K562 (cell line): Measurements from ENCODE around the gene SMAD4. TPM values are rescaled to one million over a fixed set of nuclear protein-coding genes. Genes with fewer than 3 reads are reported as not detected.

Experiments
- ATAC-seq: fragments of 200-7000 bp; cut with Tn5 transposase; 3 replicates; pipeline ENCODE4 v1.9.1; 2020; ENCODE audit warnings: moderate library complexity
- BruUV-seq: library from RNA; stranded (reverse); fragments of 400-500 nt; replicated peaks from 2 replicates; lab custom pipeline; 2021; lab: Mats Ljungman, UMichigan
- CTCF ChIA-PET: fragments of 300-600 bp; formaldehyde crosslinking; extraction: SDS; loops from one replicate; lab custom pipeline; 2021; ENCODE audit warnings: low intra/inter-chr PET ratio; lab: Yijun Ruan, JAX
- POLR2A ChIA-PET: fragments of 300-600, 350-650 bp; sonication (Branson Sonifier 250); formaldehyde crosslinking; extraction: SDS; loops from one replicate; lab custom pipeline; 2021; ENCODE audit warnings: antibody characterized with exemption, inconsistent platforms; lab: Yijun Ruan, JAX
- DNase-seq, 4 experiments: peaks; one replicate each; pipeline versions ENCODE4 v3.0.0 to v3.0.0-alpha.2; 2011 to 2018; ENCODE audit warnings: low spot score in 3 of 4, mixed read lengths in 3 of 4; ENCODE audit errors: extremely low read depth in 1 of 4
- FAIRE-seq: peaks from 2 replicates; lab custom pipeline; 2011; peaks lifted over from hg19 to GRCh38; lab: Jason Lieb, UNC
- H2AFZ ChIP-seq: 2 replicates; pipeline ENCODE4 v1.6.0; 2011; ENCODE audit warnings: low read depth, low read length, control low read depth, inconsistent platforms
- H3K27ac ChIP-seq: fragments of 200-600 bp; 3 replicates; pipeline ENCODE4 v1.8.0; 2011; ENCODE audit warnings: low read depth, mild to moderate bottlenecking, control low read depth, inconsistent platforms, low read length, moderate library complexity, mixed read lengths; ENCODE audit errors: extremely low read depth
- H3K27me3 ChIP-seq, 2 experiments: fragments of 300-600 bp in 1 of 2; 2 replicates in 1 of 2; 3 replicates in 1 of 2; pipeline versions ENCODE4 v1.6.0 to v1.8.0; 2011; ENCODE audit warnings: inconsistent platforms in 2 of 2, low read length in 2 of 2, mild to moderate bottlenecking in 1 of 2, mixed read lengths in 1 of 2, moderate library complexity in 1 of 2; ENCODE audit not compliant: control insufficient read depth in 2 of 2, insufficient read depth in 2 of 2
- H3K36me3 ChIP-seq: fragments of 300-600 bp; 3 replicates; pipeline ENCODE4 v1.8.0; 2011; ENCODE audit warnings: mild to moderate bottlenecking, low read length, inconsistent platforms; ENCODE audit not compliant: control insufficient read depth, insufficient read depth
- H3K4me1 ChIP-seq, 2 experiments: fragments of 200-600 bp in 1 of 2; replicated peaks in 1 of 2; 2 replicates in 1 of 2; 3 replicates in 1 of 2; pipeline versions ENCODE4 v1.5.1 to v1.8.0; 2011; ENCODE audit warnings: inconsistent platforms in 2 of 2, low read length in 2 of 2, mild to moderate bottlenecking in 1 of 2, mixed read lengths in 1 of 2, moderate library complexity in 1 of 2; ENCODE audit not compliant: control insufficient read depth in 2 of 2, insufficient read depth in 2 of 2
- H3K4me2 ChIP-seq: 2 replicates; pipeline ENCODE4 v1.6.1; 2011; ENCODE audit warnings: low read length, control low read depth, inconsistent platforms, mixed read lengths; ENCODE audit not compliant: insufficient read depth
- H3K4me3 ChIP-seq: fragments of 200-600 bp; sonication (generic), shearing (Covaris generic); 2 replicates; pipeline ENCODE4 v1.5.1; 2016; ENCODE audit warnings: control low read depth, inconsistent platforms
- H3K79me2 ChIP-seq: fragments of 200-600 bp; 3 replicates; pipeline ENCODE4 v1.8.0; 2011; ENCODE audit warnings: low read length, inconsistent platforms; ENCODE audit not compliant: control insufficient read depth, insufficient read depth
- H3K9ac ChIP-seq, 2 experiments: 2 replicates each; pipeline versions ENCODE4 v1.6.0 to v1.6.1; 2011; ENCODE audit warnings: low read depth in 2 of 2, low read length in 2 of 2, control low read depth in 1 of 2, inconsistent platforms in 1 of 2, mild to moderate bottlenecking in 1 of 2, mixed read lengths in 1 of 2; ENCODE audit not compliant: insufficient read depth in 1 of 2
- H3K9me1 ChIP-seq: one replicate; pipeline ENCODE4 v1.6.0; 2011; ENCODE audit warnings: inconsistent platforms, mild to moderate bottlenecking, low read length, moderate library complexity; ENCODE audit not compliant: control insufficient read depth, insufficient read depth
- H3K9me3 ChIP-seq: replicated peaks from 2 replicates; pipeline ENCODE4 v1.5.1; 2011; ENCODE audit warnings: low read depth, low read length, inconsistent platforms; ENCODE audit not compliant: control insufficient read depth, insufficient read depth
- H4K20me1 ChIP-seq: replicated peaks from 2 replicates; pipeline ENCODE4 v1.6.1; 2011; ENCODE audit warnings: low read length, inconsistent platforms, mixed read lengths; ENCODE audit not compliant: control insufficient read depth, insufficient read depth
- ELF1 ChIP-seq: fragments of 200-800 bp; sonication (Bioruptor generic); IDR thresholded peaks from 2 replicates; pipeline ENCODE4 v1.6.1; 2016; ENCODE audit warnings: missing genetic modification characterization, missing compliant biosample characterization
- KAT2B ChIP-seq: IDR thresholded peaks from one replicate; pipeline ENCODE4 v1.6.1; 2012; ENCODE audit warnings: low read depth, mild to moderate bottlenecking, control low read depth, inconsistent platforms, low read length, moderate library complexity
- KAT7 ChIP-seq: sonication (generic); formaldehyde crosslinking; IDR thresholded peaks from 2 replicates; pipeline ENCODE4 v1.8.0; 2022; ENCODE audit warnings: missing genetic modification reagents, mild to moderate bottlenecking, borderline replicate concordance
- RBM17 ChIP-seq: fragments of 200-400 bp; formaldehyde crosslinking; IDR thresholded peaks from 2 replicates; pipeline ENCODE4 v1.6.1; 2017; ENCODE audit warnings: low read depth, mild to moderate bottlenecking, low read length, borderline replicate concordance
- SREBF1 ChIP-seq: fragments of 150-350 bp; IDR thresholded peaks from 2 replicates; pipeline ENCODE4 v1.6.1; 2014; ENCODE audit warnings: antibody characterized with exemption, low read depth, low read length, borderline replicate concordance
- ZC3H11A ChIP-seq: IDR thresholded peaks from 2 replicates; pipeline ENCODE4 v1.6.1; 2012; ENCODE audit warnings: low read depth, low read length, improper control_type of control experiment
- ZKSCAN8 ChIP-seq: fragments of 200-800 bp; sonication (Bioruptor generic); IDR thresholded peaks from 2 replicates; pipeline ENCODE4 v1.6.1; 2016; ENCODE audit warnings: missing genetic modification characterization, missing compliant biosample characterization
- ZNF134 ChIP-seq: fragments of 250-450 bp; sonication (Bioruptor Pico); conservative IDR thresholded peaks from 2 replicates; pipeline ENCODE4 v1.4.0; 2020
- ZNF316 ChIP-seq: fragments of 450-650 bp; IDR thresholded peaks from 2 replicates; pipeline ENCODE4 v1.6.1; 2016
- ZNF444 ChIP-seq: fragments of 250-450 bp; sonication (Bioruptor Pico); IDR thresholded peaks from 2 replicates; pipeline ENCODE4 v1.4.0; 2020; ENCODE audit warnings: mild to moderate bottlenecking, moderate library complexity
- WGBS: fragments of 100-300 bp; shearing (Covaris generic); methylation state at CpG from one replicate; pipeline ENCODE4 v1.1.6; 2016; ENCODE audit warnings: low coverage, mixed read lengths; ENCODE audit not compliant: insufficient coverage; ENCODE audit errors: missing lambda C conversion rate; 5-methylcytosine and 5-hydroxymethylcytosine counted together
- in situ Hi-C: fragments of 300-500 bp; cut with MboI; formaldehyde crosslinking; loops from 4 replicates; pipeline ENCODE4 v1.15.0; 2018; ENCODE audit warnings: inconsistent platforms, mixed read lengths
- intact Hi-C: fragments of 100-400 bp; cut with micrococcal nuclease; formaldehyde crosslinking; loops from 2 replicates; pipeline ENCODE4 v1.14.2; 2022
- polyA plus RNA-seq, 8 experiments: library from polyadenylated mRNA; depleted of rRNA in 4 of 8; stranded (reverse) in 5 of 8; unstranded in 3 of 8; fragments of >200 nt; fragmentation: Nextera tagmentation in 2 of 8; fragmentation: Illumina TruSeq in 1 of 8; extraction: Ambion mirVana in 2 of 8; extraction: Trizol in 1 of 8; gene quantifications; 2 replicates each; pipeline versions ENCODE4 v1.2.1 to v1.2.3, GENCODE V29; 2011 to 2014; ENCODE audit warnings: inconsistent platforms in 1 of 8, missing spikeins in 1 of 8
- total RNA-seq, 7 experiments: library from RNA; depleted of rRNA in 6 of 7; stranded (reverse); fragments of >200 nt in 6 of 7; fragmentation: Illumina TruSeq in 2 of 7; extraction: Trizol in 2 of 7; gene quantifications; 2 replicates each; pipeline versions ENCODE4 v1.2.1 to v1.2.3, GENCODE V29; 2011 to 2021; ENCODE audit warnings: low replicate concordance in 1 of 7
- TF ChIP-seq, protein P1 (sequence below): sonication (generic); formaldehyde crosslinking; IDR thresholded peaks from 2 replicates; pipeline ENCODE4 v1.8.1; 2022; ENCODE audit warnings: missing genetic modification reagents

The SMAD4 gene
- total and polyA plus RNA-seq, 9 of the 15 experiments (the other 6 are each of a cell fraction or from before 2014, with no cell fraction given): 5.7 to 55.0 (median 39.4) TPM

DNA sequence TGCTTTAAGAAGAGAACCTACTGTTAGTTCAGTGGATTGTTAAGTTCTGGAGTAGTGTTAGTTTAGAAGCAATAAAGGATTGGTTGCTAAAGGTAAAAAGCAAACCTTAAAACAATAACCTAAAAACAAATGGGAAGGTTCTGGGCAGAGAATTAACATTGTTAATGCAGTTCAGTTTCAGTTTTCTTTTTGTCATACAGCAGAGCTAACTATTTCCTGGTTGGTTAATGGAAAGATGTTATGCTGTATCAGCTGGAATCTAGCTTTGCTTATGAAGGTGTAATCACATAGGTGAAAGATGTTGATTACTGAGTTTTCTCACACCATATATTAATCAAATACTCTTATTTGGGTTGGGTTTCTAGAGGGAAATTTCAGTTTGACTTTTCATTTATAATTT lies 23.8 kb downstream of the SMAD4 start:
- peaks cover 75% of the 10 kb centered on the region; the same call in 2 of the 3 replicates for H3K36me3 ChIP-seq
- intact Hi-C loops (no loop called here), in situ Hi-C loops (no loop called here)
- no peak for FAIRE-seq
- ChIA-PET CTCF (no interaction called here), POLR2A (no interaction called here)
- no peak overlapping the region for H3K4me3 ChIP-seq
- H3K4me2 ChIP-seq: no peak overlapping the region
- ATAC-seq: no peak
- no peaks in the 10 kb centered on the region for H3K4me1 ChIP-seq
- no peaks in the 10 kb centered on the region for H3K9me3 ChIP-seq
- H3K9me1 ChIP-seq: no peaks in the 10 kb centered on the region
- H2AFZ ChIP-seq: no peak overlapping the region
- H4K20me1 ChIP-seq: 0 out of 2 replicates have a peak, but pooled peaks cover 4% of the 10 kb centered on the region
- no peak overlapping the region for H3K9ac ChIP-seq
- H3K27ac ChIP-seq: no peak overlapping the region
- peaks cover 7% of the 10 kb centered on the region; the same call in 2 of the 3 replicates for H3K79me2 ChIP-seq
- no TSS peak for BruUV-seq
- TF ChIP-seq ZNF134: no peak
- TF ChIP-seq SREBF1: no peak
- peak; percentile 10; the same call in 1 of the 2 replicates for TF ChIP-seq ZNF316
- no peak for TF ChIP-seq RBM17
- no peaks in the 10 kb centered on the region for H3K27me3 ChIP-seq
- DNase-seq: no peak

GRCh38 chr18:51054764-51055163 lies 24.8 kb downstream of the SMAD4 start:
- no peak overlapping the region for H3K27ac ChIP-seq
- 0 out of 2 replicates have a peak, but pooled peaks cover 4% of the 10 kb centered on the region for H4K20me1 ChIP-seq
- peaks cover 78% of the 10 kb centered on the region for H3K36me3 ChIP-seq
- WGBS: 86% methylated on average over 3 of the region's 3 CpGs
- DNase-seq: no peak
- POLR2A ChIA-PET: no interaction called here
- no peaks in the 10 kb centered on the region for H3K4me1 ChIP-seq
- intact Hi-C loops (no loop called here), in situ Hi-C loops (no loop called here)
- peaks cover 7% of the 10 kb centered on the region; the same call in 2 of the 3 replicates for H3K79me2 ChIP-seq
- H3K9me1 ChIP-seq: no peaks in the 10 kb centered on the region
- TF ChIP-seq KAT2B (no peak), ZKSCAN8 (CRISPR knock-in tag) (no peak), ZC3H11A (no peak), KAT7 (CRISPR knock-in tag) (no peak), ZNF444 (CRISPR knock-in tag) (no peak), ELF1 (no peak)
- TF ChIP-seq, protein P1, sequence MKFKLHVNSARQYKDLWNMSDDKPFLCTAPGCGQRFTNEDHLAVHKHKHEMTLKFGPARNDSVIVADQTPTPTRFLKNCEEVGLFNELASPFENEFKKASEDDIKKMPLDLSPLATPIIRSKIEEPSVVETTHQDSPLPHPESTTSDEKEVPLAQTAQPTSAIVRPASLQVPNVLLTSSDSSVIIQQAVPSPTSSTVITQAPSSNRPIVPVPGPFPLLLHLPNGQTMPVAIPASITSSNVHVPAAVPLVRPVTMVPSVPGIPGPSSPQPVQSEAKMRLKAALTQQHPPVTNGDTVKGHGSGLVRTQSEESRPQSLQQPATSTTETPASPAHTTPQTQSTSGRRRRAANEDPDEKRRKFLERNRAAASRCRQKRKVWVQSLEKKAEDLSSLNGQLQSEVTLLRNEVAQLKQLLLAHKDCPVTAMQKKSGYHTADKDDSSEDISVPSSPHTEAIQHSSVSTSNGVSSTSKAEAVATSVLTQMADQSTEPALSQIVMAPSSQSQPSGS (CRISPR knock-in tag): no peak
- TF ChIP-seq, all 486 proteins: peak for 0
- BruUV-seq: no TSS peak
- H3K4me2 ChIP-seq: no peak overlapping the region
- H3K9ac ChIP-seq: no peak overlapping the region
- H3K9me3 ChIP-seq: no peaks in the 10 kb centered on the region
- H2AFZ ChIP-seq: no peak overlapping the region
- ATAC-seq (no peak), FAIRE-seq (no peak)
- H3K27me3 ChIP-seq: no peaks in the 10 kb centered on the region
- H3K4me3 ChIP-seq: no peak overlapping the region
- CTCF ChIA-PET: no interaction called here
